Lung (tissue), 12 donors: ENCODE results near the gene IGFBP6. TPM values are rescaled to one million over a fixed set of nuclear protein-coding genes. Genes with fewer than 3 reads are reported as not detected.

Source experiments
- ATAC-seq: fragments of 200-7000 bp; cut with Tn5 transposase; one replicate; pipeline ENCODE4 v1.9.1; 2020; ENCODE audit warnings: moderate number of reproducible peaks; ENCODE audit not compliant: insufficient read depth, low FRiP score
- DNase-seq, 3 donors: peaks; one replicate each; pipeline ENCODE4 v3.0.0-alpha.2; 2013 to 2017
- H3K27ac ChIP-seq, 2 donors: one replicate each; pipeline ENCODE4 v1.5.1; 2013; ENCODE audit warnings: mild to moderate bottlenecking in 2 of 2, moderate library complexity in 2 of 2, control low read depth in 1 of 2, inconsistent platforms in 1 of 2, low read depth in 1 of 2, low read length in 1 of 2
- H3K27me3 ChIP-seq, 3 donors: one replicate each; pipeline ENCODE4 v1.5.1; 2013; ENCODE audit warnings: low read length in 2 of 3; ENCODE audit not compliant: control insufficient read depth in 3 of 3, insufficient read depth in 3 of 3
- H3K36me3 ChIP-seq, 4 donors: one replicate each; pipeline ENCODE4 v1.5.1; 2013; ENCODE audit warnings: low read length in 4 of 4, mild to moderate bottlenecking in 1 of 4, moderate library complexity in 1 of 4; ENCODE audit not compliant: control insufficient read depth in 4 of 4, insufficient read depth in 4 of 4
- H3K4me1 ChIP-seq, 5 donors: one replicate each; pipeline ENCODE4 v1.5.1; 2013; ENCODE audit warnings: low read length in 5 of 5, mild to moderate bottlenecking in 2 of 5, moderate library complexity in 1 of 5; ENCODE audit not compliant: control insufficient read depth in 5 of 5, insufficient read depth in 5 of 5
- H3K4me3 ChIP-seq: one replicate; pipeline ENCODE4 v1.5.1; 2013; ENCODE audit warnings: mild to moderate bottlenecking, control low read depth, moderate library complexity
- H3K9ac ChIP-seq, 2 donors: one replicate each; pipeline ENCODE4 v1.5.1; 2013; ENCODE audit warnings: low read length in 2 of 2, control low read depth in 1 of 2; ENCODE audit not compliant: insufficient read depth in 1 of 2
- H3K9me3 ChIP-seq, 4 donors: one replicate each; pipeline ENCODE4 v1.5.1; 2013; ENCODE audit warnings: low read length in 3 of 4, mild to moderate bottlenecking in 1 of 4, moderate library complexity in 1 of 4; ENCODE audit not compliant: control insufficient read depth in 4 of 4, insufficient read depth in 3 of 4
- WGBS, 2 donors: extraction: QIAGEN DNeasy Blood & Tissue Kit; methylation state at CpG; one replicate each; pipeline ENCODE4 v1.1.7; 2013; 5-methylcytosine and 5-hydroxymethylcytosine counted together
- polyA plus RNA-seq, 2 donors: library from polyadenylated mRNA; stranded (reverse); fragments of 200-250 nt; gene quantifications; one replicate each; pipeline ENCODE4 v1.2.1, GENCODE V29; 2013
- total RNA-seq, 2 donors: library from RNA; depleted of rRNA in 1 of 2; stranded (reverse); fragments of >200 nt in 1 of 2; gene quantifications; one replicate each; pipeline ENCODE4 v1.2.1, GENCODE V29; 2014 to 2021
- TF ChIP-seq, protein P1 (sequence below): IDR thresholded peaks from 2 replicates; pipeline ENCODE4 v1.5.1; 2012; ENCODE audit warnings: mild to moderate bottlenecking; ENCODE audit errors: control extremely low read depth, extremely low read depth
- donor health status: control.
- donor health status: control.
- donor health status: Bipolar disorder and iron deficiency.
- donor health status: healthy.
- donor health status: DM: yes; HTN: yes; CAD: no.

The IGFBP6 gene
- total and polyA plus RNA-seq, 4 donors: 15.9 to 75.0 (median 29.2) TPM

DNA sequence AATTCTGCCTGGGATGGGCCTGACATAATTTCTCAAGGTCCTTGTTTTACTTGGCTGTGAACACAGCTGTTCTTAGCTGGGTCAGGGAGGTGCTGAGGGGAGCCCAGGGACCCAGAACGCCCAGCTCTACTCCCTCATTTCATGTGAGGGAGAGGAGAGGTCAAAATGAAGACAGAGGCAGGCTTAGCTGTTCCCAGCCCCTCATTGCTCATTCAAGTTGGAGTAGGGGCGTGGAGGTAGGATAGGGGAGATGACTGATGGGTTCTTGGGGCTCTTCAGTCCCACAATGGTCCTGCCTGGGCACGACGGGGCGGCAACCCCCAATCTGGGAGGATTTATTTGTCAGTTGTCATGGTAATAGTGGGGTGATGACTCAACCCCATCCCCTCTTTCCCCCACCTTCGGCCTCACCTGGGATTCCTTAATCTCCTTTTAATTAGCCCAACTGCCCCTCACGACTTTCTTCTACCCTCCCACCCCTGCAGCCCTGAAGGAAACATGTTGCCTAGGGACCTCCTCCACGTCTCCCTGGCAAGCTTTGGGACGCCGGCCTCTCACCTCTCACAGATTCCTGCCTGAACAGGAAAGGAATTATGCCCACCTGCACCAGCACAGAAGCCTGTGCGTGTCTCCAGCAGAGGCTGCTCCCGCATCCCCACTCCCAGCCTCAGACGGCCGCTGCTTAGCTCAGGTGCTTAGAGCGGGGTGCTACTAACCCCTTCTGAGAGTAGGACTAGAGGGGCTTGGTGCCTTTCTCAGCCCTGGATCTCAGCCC, 28.5 kb upstream of the IGFBP6 start:
- H3K27me3 ChIP-seq: no peaks in the 10 kb centered on the region
- no peak overlapping the region for H3K27ac ChIP-seq
- no peak for ATAC-seq
- peaks cover 0 to 41% (median 15%) of the 10 kb centered on the region in 4 donors for H3K36me3 ChIP-seq
- no peaks in the 10 kb centered on the region for H3K9me3 ChIP-seq
- peaks cover 8 to 28% (median 21%) of the 10 kb centered on the region in 5 donors for H3K4me1 ChIP-seq
- H3K4me3 ChIP-seq: no peak overlapping the region
- no peak overlapping the region for H3K9ac ChIP-seq
- WGBS, 2 donors: 85 to 86% methylated on average over 15 of the region's 15 CpGs
- DNase-seq: no peak
- TF ChIP-seq, protein P1, sequence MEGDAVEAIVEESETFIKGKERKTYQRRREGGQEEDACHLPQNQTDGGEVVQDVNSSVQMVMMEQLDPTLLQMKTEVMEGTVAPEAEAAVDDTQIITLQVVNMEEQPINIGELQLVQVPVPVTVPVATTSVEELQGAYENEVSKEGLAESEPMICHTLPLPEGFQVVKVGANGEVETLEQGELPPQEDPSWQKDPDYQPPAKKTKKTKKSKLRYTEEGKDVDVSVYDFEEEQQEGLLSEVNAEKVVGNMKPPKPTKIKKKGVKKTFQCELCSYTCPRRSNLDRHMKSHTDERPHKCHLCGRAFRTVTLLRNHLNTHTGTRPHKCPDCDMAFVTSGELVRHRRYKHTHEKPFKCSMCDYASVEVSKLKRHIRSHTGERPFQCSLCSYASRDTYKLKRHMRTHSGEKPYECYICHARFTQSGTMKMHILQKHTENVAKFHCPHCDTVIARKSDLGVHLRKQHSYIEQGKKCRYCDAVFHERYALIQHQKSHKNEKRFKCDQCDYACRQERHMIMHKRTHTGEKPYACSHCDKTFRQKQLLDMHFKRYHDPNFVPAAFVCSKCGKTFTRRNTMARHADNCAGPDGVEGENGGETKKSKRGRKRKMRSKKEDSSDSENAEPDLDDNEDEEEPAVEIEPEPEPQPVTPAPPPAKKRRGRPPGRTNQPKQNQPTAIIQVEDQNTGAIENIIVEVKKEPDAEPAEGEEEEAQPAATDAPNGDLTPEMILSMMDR: no peak

DNA sequence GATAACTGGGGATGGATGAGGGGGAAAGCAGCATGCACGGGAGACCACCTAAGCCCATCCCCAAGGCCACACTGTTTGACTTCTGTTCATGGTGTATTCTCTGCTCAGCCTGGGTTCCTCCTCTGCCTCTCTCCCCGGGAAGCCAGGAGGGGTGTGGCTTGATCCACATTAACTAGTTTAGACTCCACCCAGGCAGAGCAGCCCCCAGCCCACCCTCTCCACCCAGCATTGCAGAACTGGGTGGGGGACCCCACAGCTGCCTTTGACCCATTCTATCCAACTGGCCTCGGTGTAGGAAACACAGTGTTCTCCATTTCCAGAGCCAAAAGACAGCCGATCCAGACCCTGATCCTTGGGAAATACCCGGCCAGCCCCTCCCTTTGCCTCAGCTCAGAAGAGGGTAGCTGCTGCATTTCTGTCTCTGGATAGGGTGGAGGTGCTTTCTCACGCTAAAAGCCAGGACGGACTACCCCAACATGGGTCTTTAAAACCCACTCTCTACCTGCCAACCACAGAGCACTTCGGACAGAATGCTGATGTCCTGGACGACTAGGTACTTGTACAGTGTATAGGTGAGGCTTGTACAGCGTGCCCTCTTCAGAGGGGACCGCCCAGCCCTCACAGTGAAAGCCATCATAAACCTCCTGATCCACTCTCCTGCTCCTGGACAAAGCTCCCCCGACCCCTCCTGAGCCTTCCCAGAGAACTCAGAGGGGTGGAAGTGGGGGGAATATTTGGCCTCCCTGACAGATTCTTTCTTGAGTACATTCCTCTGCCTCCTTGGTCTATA, 27.7 kb upstream of the IGFBP6 start:
- TF ChIP-seq, protein P1: no peak
- no peak for ATAC-seq
- no peak for DNase-seq
- H3K9me3 ChIP-seq: no peaks in the 10 kb centered on the region
- 67 to 90% methylated on average over 12 of the region's 12 CpGs for WGBS, 2 donors
- no peaks in the 10 kb centered on the region for H3K27me3 ChIP-seq
- peaks cover 6 to 41% (median 14%) of the 10 kb centered on the region in 4 donors for H3K36me3 ChIP-seq
- peaks cover 8 to 30% (median 22%) of the 10 kb centered on the region in 5 donors for H3K4me1 ChIP-seq
- no peak overlapping the region for H3K4me3 ChIP-seq
- H3K27ac ChIP-seq: no peak overlapping the region
- no peak overlapping the region for H3K9ac ChIP-seq

DNA sequence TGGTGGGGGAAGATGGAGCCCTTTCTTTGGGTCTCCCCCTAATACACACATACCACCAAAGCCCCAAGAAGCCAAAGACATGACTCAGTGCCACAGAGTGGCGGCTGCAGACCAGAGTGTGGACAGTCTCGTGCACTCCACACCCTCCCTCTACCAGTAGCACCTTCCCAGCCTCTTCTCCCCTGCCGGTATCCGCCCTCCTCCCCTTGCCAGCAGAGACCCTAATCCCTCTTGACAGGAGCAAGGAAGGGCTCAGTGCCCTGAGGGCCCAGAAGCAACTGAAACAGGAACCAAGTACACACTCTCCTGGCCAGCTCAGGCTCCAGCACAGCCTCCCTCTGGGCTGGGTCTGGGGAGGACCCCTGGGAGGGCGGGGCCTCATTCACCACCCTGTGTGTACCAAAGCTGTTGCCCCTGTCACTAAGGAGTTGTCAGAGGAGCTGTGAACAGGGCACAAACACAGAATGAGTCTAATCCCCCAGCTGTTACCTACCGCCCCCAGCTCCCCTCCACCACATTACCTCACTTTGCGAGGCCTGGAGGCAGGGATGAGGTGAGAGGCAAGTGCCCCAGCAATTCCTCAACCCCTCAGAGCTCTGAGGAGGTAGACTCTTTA, 26.5 kb upstream of the IGFBP6 start:
- DNase-seq (no peak), ATAC-seq (no peak)
- H3K9ac ChIP-seq: no peak overlapping the region
- no peaks in the 10 kb centered on the region for H3K27me3 ChIP-seq
- H3K4me3 ChIP-seq: no peak overlapping the region
- peak overlapping the region; percentile 23 to 39 for H3K27ac ChIP-seq
- H3K4me1 ChIP-seq: peaks cover 8 to 30% (median 22%) of the 10 kb centered on the region in 5 donors
- H3K9me3 ChIP-seq: no peaks in the 10 kb centered on the region
- peaks cover 9 to 46% (median 16%) of the 10 kb centered on the region in 4 donors for H3K36me3 ChIP-seq
- TF ChIP-seq, protein P1: no peak
- WGBS, 2 donors: 91% methylated on average over 7 of the region's 7 CpGs
